Activated CD8-positive, alpha-beta T cell treated with anti-CD3 and anti-CD28 coated beads for 36 hours (primary cell): ENCODE measurements around the gene DYNC1LI1. TPM values are rescaled to one million over a fixed set of nuclear protein-coding genes. Genes with fewer than 3 reads are reported as not detected.
"Not testable (repeated sequence)": the region's sequence is repeated elsewhere in the genome, so short reads cannot be mapped to it uniquely, and the experiment has no call there.

Experiments used
- ATAC-seq: fragments of 200-7000 bp; cut with Tn5 transposase; one replicate; pipeline ENCODE4 v1.10.0; 2021; ENCODE audit warnings: mild to moderate bottlenecking, moderate library complexity
- CTCF ChIA-PET: fragments of 350-600 bp; sonication (Branson Sonifier 250); formaldehyde crosslinking; loops from one replicate; lab custom pipeline; 2021; ENCODE audit warnings: antibody characterized with exemption; lab: Charles Lee
- POLR2A ChIA-PET: fragments of 350-600 bp; sonication (Branson Sonifier 250); formaldehyde crosslinking; loops from one replicate; lab custom pipeline; 2021; ENCODE audit warnings: antibody characterized with exemption; lab: Charles Lee
- DNase-seq: peaks from one replicate; pipeline ENCODE4 v3.0.0-alpha.2; 2020
- H3K27ac Mint-ChIP-seq: one replicate; pipeline ENCODE4 v1.8.0; 2021; ENCODE audit warnings: mild to moderate bottlenecking, mixed read lengths
- H3K27me3 Mint-ChIP-seq: one replicate; pipeline ENCODE4 v1.8.0; 2021; ENCODE audit warnings: mixed read lengths
- H3K36me3 Mint-ChIP-seq: one replicate; pipeline ENCODE4 v1.8.0; 2021; ENCODE audit warnings: low read depth, mixed read lengths
- H3K4me1 Mint-ChIP-seq: one replicate; pipeline ENCODE4 v1.8.0; 2021; ENCODE audit warnings: low read depth, mixed read lengths
- H3K4me3 Mint-ChIP-seq: one replicate; pipeline ENCODE4 v1.8.0; 2021; ENCODE audit warnings: mild to moderate bottlenecking, moderate library complexity, mixed read lengths
- H3K9me3 Mint-ChIP-seq: one replicate; pipeline ENCODE4 v1.8.0; 2021; ENCODE audit warnings: mixed read lengths
- CTCF ChIP-seq: fragments of 200-600 bp; IDR thresholded peaks from one replicate; pipeline ENCODE4 v1.8.0; 2022; ENCODE audit warnings: antibody characterized with exemption, mild to moderate bottlenecking
- intact Hi-C: fragments of 100-400 bp; cut with micrococcal nuclease; formaldehyde crosslinking; loops from one replicate; pipeline ENCODE4 v1.10.0; 2022
- total RNA-seq, 2 experiments: library from RNA; stranded (reverse); gene quantifications; one replicate each; pipeline ENCODE4 v1.2.3, GENCODE V29; 2021

The DYNC1LI1 gene
- total RNA-seq, 2 experiments from 2014 or later, result 31.0 to 31.8 TPM

GRCh38 chr3:32586356-32586755, 15.7 kb upstream of the DYNC1LI1 start:
- no peak for TF ChIP-seq CTCF
- no peak for DNase-seq
- no peaks in the 10 kb centered on the region for H3K4me1 Mint-ChIP-seq
- ChIA-PET POLR2A (no interaction called here), CTCF (no interaction called here)
- peaks cover 3% of the 10 kb centered on the region for H3K27me3 Mint-ChIP-seq
- H3K27ac Mint-ChIP-seq, result no peak overlapping the region
- intact Hi-C loops, result no loop called here
- no peak overlapping the region for H3K4me3 Mint-ChIP-seq
- H3K9me3 Mint-ChIP-seq, result no peaks in the 10 kb centered on the region
- ATAC-seq, result no peak
- H3K36me3 Mint-ChIP-seq, result no peaks in the 10 kb centered on the region

- CTCF ChIA-PET, result no interaction called here
- no peak overlapping the region for H3K27ac Mint-ChIP-seq
These were observed 14.0 kb upstream of the DYNC1LI1 start for GRCh38 chr3:32584660-32585059.

GRCh38 chr3:32583708-32584107, 13.1 kb upstream of the DYNC1LI1 start:
- no peaks in the 10 kb centered on the region for H3K4me1 Mint-ChIP-seq
- intact Hi-C loops, result no loop called here
- ChIA-PET CTCF (no interaction called here), POLR2A (no interaction called here)
- H3K9me3 Mint-ChIP-seq, result no peaks in the 10 kb centered on the region
- no peak overlapping the region for H3K4me3 Mint-ChIP-seq
- H3K27ac Mint-ChIP-seq, result no peak overlapping the region
- no peak for DNase-seq
- H3K36me3 Mint-ChIP-seq, result no peaks in the 10 kb centered on the region
- ATAC-seq, result no peak
- TF ChIP-seq CTCF, result no peak
- peaks cover 3% of the 10 kb centered on the region for H3K27me3 Mint-ChIP-seq

More at GRCh38 chr3:32584660-32585059, 14.0 kb upstream of the DYNC1LI1 start:
- H3K4me3 Mint-ChIP-seq, result no peak overlapping the region
- H3K36me3 Mint-ChIP-seq, result no peaks in the 10 kb centered on the region
- H3K4me1 Mint-ChIP-seq, result no peaks in the 10 kb centered on the region
- no peak for TF ChIP-seq CTCF
- H3K27me3 Mint-ChIP-seq, result peaks cover 3% of the 10 kb centered on the region
- intact Hi-C loops, result no loop called here
- no peaks in the 10 kb centered on the region for H3K9me3 Mint-ChIP-seq
- POLR2A ChIA-PET, result no interaction called here
- DNase-seq, result no peak
- no peak for ATAC-seq

- H3K36me3 Mint-ChIP-seq, H3K27ac Mint-ChIP-seq, H3K9me3 Mint-ChIP-seq, DNase-seq, ATAC-seq, H3K4me3 Mint-ChIP-seq, POLR2A ChIA-PET, CTCF ChIA-PET, H3K27me3 Mint-ChIP-seq, intact Hi-C loops: not testable (repeated sequence)
- peaks cover 11% of the 10 kb centered on the region for H3K4me1 Mint-ChIP-seq
These were observed 8.0 kb upstream of the DYNC1LI1 start for GRCh38 chr3:32578669-32579068.

GRCh38 chr3:32577581-32578556, 7.2 kb upstream of the DYNC1LI1 start:
- no peaks in the 10 kb centered on the region for H3K36me3 Mint-ChIP-seq
- peak overlapping the region; percentile 21 for H3K4me3 Mint-ChIP-seq
- ATAC-seq, result peak; percentile 75
- TF ChIP-seq CTCF, result no peak
- H3K9me3 Mint-ChIP-seq, result no peaks in the 10 kb centered on the region
- ChIA-PET CTCF (interaction anchor here (1.0 to 1.3 kb wide), 3 partner anchors 10 to 109 kb away, joined by 4 to 5 read pairs (median 5); no protein-coding TSS in a partner anchor), POLR2A (no interaction called here)
- peak overlapping the region; percentile 68 for H3K27ac Mint-ChIP-seq
- intact Hi-C loops, result no loop called here
- peak; percentile 27 for DNase-seq
- peaks cover 11% of the 10 kb centered on the region for H3K4me1 Mint-ChIP-seq
- H3K27me3 Mint-ChIP-seq, result no peaks in the 10 kb centered on the region
